22Rv1 (cell line): ENCODE measurements around the gene MUC6.

Source experiments
- H3K27ac ChIP-seq: fragments of 450-650 bp; 2 replicates; pipeline ENCODE4 v1.5.1; 2017
- ZFX ChIP-seq: fragments of 450-650 bp; IDR thresholded peaks from 2 replicates; pipeline ENCODE4 v1.6.1; 2017; ENCODE audit warnings: antibody characterized with exemption, borderline replicate concordance
- TF ChIP-seq, protein P1 (sequence below): fragments of 450-650 bp; IDR thresholded peaks from 2 replicates; pipeline ENCODE4 v1.5.1; 2017; ENCODE audit warnings: mild to moderate bottlenecking

The MUC6 gene

GRCh38 chr11:1043563-1044096 lies 7.1 kb upstream of the MUC6 start:
- no peak for TF ChIP-seq ZFX
- TF ChIP-seq, protein P1, sequence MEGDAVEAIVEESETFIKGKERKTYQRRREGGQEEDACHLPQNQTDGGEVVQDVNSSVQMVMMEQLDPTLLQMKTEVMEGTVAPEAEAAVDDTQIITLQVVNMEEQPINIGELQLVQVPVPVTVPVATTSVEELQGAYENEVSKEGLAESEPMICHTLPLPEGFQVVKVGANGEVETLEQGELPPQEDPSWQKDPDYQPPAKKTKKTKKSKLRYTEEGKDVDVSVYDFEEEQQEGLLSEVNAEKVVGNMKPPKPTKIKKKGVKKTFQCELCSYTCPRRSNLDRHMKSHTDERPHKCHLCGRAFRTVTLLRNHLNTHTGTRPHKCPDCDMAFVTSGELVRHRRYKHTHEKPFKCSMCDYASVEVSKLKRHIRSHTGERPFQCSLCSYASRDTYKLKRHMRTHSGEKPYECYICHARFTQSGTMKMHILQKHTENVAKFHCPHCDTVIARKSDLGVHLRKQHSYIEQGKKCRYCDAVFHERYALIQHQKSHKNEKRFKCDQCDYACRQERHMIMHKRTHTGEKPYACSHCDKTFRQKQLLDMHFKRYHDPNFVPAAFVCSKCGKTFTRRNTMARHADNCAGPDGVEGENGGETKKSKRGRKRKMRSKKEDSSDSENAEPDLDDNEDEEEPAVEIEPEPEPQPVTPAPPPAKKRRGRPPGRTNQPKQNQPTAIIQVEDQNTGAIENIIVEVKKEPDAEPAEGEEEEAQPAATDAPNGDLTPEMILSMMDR: no peak
- no peak overlapping the region for H3K27ac ChIP-seq

DNA sequence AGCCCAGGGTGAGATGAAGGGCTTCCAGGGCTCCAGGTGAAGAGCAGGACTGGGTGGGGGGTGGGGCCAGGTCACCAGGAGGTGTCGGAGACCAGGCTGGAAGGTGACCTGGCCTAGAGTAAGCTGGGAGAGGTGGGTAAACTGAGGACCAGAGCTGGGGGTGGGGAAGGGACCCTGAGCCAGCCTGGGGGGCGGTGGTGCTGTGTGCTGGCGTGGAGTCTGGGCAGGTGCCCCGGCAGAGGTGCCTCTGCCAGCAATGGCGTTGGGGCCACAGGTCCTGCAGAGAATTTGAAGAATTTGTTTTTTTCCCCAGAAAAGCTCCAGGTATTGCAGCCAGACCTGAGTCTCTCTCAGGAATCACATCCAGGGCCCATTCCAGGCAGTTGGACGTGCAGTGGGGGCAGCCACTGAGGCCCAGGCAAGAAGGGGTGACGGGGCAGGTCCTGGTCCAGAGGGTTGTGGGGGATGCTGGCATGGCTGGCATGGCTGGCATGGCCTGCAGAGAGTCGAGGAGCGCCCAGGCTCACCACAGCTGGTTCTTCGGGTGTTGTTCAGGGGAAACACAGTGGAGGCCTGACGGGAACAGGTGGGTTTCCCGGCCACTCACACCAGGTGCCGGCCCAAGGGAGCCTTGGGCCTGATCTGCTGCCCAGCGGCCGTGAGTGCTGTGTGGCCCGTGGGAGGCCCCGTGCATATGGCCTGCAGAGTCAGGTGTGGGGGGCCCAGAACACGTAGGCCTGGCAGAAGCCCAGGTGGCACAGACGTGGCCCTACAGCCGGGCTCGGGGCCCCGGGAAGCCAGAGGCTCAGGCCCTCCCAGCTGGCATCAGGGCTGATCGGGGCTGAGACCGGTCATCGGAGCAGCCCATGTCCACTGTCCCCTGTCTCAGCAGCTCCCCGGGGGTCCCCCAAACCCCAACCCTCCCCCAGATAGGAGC lies 6.4 kb upstream of the MUC6 start:
- no peak for TF ChIP-seq ZFX
- TF ChIP-seq, protein P1: no peak
- H3K27ac ChIP-seq: no peak overlapping the region

DNA sequence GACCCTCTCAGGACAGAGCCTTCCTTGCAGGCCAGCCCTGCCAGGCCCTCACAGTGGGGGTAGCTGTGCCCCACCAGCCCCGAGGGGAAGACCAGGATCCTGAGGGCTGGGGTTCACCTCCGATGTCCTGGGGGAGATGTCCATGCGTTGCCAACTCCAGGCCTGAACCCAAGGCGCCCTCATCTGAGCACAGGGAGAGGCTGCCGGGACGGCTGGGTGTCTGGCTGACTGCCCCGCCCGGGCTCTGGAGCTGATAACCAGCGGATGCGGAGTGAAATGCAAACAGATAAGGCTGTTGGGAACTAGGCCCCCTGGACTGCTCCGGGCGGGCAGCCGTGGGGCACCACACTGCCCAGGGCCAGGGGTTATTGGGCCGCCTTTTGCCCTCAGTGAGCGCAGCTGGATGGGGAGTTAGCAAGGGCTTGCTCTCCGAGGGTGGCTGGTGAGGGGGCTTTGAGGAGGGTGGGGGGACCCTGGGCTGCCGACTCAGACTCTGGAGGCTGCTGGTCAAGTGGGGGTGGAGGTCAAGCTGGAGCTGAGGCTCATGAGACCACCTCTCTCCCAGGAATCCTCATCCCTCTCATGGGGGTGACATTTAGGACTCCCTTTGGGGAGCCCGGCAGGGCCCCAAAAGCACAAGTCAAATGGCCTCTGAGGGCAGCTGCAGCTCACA lies 5.6 kb upstream of the MUC6 start:
- TF ChIP-seq, protein P1: no peak
- H3K27ac ChIP-seq: no peak overlapping the region

DNA sequence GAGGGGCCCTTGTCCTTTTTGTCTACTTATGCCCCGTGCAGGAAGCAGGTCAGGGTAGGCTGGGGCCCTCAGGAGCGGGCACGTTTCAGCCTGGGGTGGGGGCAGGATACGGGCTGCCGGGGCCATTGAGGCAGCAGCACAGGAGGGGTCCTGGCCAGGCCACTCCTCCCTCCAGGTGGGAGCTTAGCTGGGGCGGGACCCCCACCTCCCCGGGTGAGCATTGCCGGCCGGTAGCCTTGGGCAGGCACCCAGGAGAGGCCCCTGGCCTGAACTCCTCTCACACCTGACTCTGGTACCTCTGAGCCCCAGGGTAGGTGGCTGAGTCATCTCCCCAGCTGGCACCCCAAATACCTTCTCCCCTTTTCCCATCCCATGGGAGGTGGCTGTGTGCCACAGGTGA lies 5.0 kb upstream of the MUC6 start:
- no peak for TF ChIP-seq ZFX
- TF ChIP-seq, protein P1: no peak
- H3K27ac ChIP-seq: no peak overlapping the region

- no peak overlapping the region for H3K27ac ChIP-seq
- TF ChIP-seq, protein P1: no peak
- TF ChIP-seq ZFX: no peak
Observed at GRCh38 chr11:1041149-1041467, 4.6 kb upstream of the MUC6 start.

DNA sequence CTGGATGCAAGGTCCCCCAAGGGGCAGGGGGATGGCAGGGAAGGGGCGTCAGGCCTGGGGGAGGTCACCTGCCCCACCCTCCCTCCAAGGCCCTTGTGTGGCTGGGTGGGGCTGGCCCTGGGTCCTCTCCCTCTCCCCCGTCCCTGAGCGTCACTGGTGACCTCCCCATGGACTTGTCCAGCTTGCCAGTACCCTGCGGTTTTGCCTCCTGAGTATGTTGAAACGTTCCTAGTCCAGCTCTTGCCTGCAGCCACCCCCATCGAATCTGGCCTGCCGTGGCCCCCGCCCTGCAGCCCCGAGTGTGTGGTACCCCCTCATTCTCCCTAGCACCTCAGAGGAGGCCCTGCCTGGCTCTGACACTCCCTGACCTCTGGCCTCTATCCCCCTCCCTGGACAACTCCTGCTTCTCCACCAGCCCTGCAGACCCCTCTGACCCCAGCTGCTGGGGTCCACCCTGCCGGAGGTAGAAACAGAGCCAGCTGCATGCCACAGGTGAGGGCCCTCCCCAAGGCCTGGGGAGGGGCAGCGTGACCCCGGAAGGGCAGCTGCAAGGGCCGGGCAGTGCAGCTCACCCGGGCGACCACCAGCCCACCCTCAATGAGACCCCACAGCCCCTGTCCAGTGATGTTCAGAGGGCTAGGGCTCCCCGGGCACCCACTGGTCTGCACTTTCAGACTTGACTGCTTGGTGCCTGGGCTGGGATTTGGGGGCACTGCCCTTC lies 4.1 kb upstream of the MUC6 start:
- H3K27ac ChIP-seq: no peak overlapping the region
- no peak for TF ChIP-seq ZFX
- TF ChIP-seq, protein P1: no peak
